Stimulated activated CD8-positive, alpha-beta memory T cell treated with anti-CD3 and anti-CD28 coated beads, Interleukin-15, amount 100 ng/mL, for 4 hours (primary cell): ENCODE measurements around the gene WLS.

Experiments
- DNase-seq, 2 donors: peaks; one replicate each; pipeline ENCODE4 v3.0.0-alpha.2; 2020; ENCODE audit warnings: low read depth in 2 of 2

WLS gene

DNA sequence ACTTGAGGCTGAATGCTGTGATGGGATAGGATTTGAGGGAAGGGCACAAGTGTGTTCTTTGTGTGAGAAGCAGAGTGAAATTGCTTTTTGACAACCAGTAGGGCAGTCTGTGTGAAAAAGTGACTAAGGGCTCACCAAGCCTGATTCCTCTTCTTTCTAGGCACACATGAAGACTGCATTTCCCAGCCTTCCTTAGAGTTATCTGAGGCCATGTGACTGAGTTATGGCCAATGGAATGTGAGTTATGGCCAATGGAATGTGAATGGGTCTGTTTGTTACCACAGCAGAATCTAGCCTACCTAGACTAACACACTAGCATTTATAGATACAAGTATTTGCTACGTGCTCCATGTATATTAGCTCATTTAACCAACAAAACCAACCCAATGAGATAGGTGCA, 146.6 kb downstream of the WLS start:
- no peak for DNase-seq

DNA sequence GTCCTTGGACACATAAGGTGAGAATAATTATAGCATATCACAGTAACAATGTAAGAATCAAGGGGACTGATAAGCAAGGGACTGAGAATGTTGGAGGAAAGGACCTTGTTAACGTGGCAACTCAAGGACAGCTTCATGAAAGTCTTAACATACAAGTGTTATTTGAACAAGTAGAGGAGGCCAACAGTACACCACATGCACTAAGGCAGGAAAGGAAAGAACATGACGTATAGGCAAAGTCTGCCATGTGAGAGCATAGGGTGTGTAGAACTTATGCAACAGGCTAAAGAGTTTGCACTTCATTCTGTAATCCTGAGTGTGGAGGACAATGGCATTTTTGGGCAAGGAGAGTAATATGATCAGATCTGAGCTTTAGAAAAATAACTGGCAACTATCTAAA, 148.6 kb downstream of the WLS start:
- DNase-seq, result no peak

DNA sequence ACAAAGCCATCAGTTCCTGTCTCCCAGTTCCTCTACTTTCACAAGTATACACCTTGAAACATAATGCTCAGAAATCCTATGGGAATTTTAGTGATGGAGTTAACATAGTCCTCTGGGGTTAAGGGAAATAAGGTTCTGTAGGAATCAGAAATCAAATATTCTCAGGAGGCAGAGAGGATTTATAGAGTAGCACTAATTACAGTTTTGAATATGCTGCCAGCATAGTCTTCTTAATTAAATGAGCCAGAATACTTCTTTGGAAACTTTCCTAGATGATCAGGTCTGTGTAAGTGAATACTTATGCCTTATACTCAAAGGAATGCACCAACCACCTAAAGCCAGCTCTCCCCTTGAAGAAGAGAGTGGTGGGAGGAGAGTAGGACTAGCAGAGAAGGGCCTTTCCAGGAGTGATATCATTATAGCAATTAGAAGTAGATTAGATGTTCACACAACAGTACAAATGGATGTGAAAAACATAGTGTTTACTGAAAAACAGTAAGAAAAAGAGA, 150.5 kb downstream of the WLS start:
- no peak for DNase-seq

DNA sequence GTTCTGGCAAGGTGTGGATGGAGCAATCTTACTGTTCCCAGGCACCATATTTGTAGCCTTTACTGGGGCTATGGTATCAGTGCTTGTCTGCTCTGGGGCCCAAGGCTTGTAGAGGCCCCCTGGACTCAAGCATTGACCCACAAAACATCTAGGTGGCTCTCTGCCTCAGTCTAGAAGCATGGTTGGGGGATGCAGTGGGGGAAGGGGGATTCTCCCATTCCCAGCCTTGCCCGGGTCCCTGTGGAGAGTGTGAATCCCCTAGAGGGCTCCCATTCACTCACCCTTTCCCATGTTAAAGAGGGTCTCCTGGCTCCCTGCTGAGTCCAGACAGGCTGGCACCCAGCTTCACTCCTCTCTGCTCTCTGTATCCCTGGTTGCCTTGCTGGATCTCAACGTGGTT, 153.7 kb downstream of the WLS start:
- DNase-seq, result no peak
